ENCODE measurements around the gene TMEM134. TPM values are rescaled to one million over a fixed set of nuclear protein-coding genes. Genes with fewer than 3 reads are reported as not detected.
A peak's percentile ranks its signal among the peaks of the same experiment; 100 is the strongest.

Gene TMEM134
- total and polyA plus RNA-seq, 2 of the 4 experiments (the other 2 are of a cell fraction), result 12.5 to 55.0 TPM

GRCh38 chr11:67429038-67429668 is 39.9 kb downstream of the TMEM134 start:
- Histone ChIP-seq H2AK5ac (ENCODE audit: low read depth, low read length) (peak overlapping the region; percentile 95), H3K79me1 (ENCODE audit: low read depth in 1 of 2, low read length in 2 of 2) (peaks cover 11 to 29% of the 10 kb centered on the region in 2 experiments), H3K9me1 (ENCODE audit: insufficient read depth, low read length) (peaks cover 8% of the 10 kb centered on the region), H4K20me1 (ENCODE audit: insufficient read depth, low read length) (no peaks in the 10 kb centered on the region; the same call in 1 of the 2 replicates), H3K9me3 (ENCODE audit: control insufficient read depth, insufficient read depth, low read length) (no peaks in the 10 kb centered on the region), H2BK120ac (ENCODE audit: low read depth, low read length) (0 out of 2 replicates have a peak overlapping the region, but pooled peaks have one; percentile 17), H3K36me3 (ENCODE audit: control insufficient read depth, insufficient read depth, low read length) (peaks cover 21% of the 10 kb centered on the region; the same call in 1 of the 2 replicates), H3K4ac (ENCODE audit: low read depth, low read length) (peak overlapping the region; percentile 94), H3K27ac (ENCODE audit: insufficient read depth, low read length) (peak overlapping the region; percentile 64), H4K8ac (ENCODE audit: low read depth in 2 of 2, low read length in 2 of 2) (peak overlapping the region; percentile 47 to 87; a peak in 3 of 4 replicates), H3K4me2 (ENCODE audit: low read depth, low read length) (peak overlapping the region; percentile 97), H3K27me3 (ENCODE audit: control insufficient read depth, insufficient read depth, low read length) (no peaks in the 10 kb centered on the region), H4K91ac (ENCODE audit: insufficient read depth, low read depth, low read length) (peak overlapping the region; percentile 90), H3K56ac (ENCODE audit: extremely low read depth, insufficient read depth, low read length) (no peak overlapping the region), H2BK5ac (ENCODE audit: low read depth, low read length, poor library complexity, severe bottlenecking) (peak overlapping the region; percentile 31), H2BK15ac (ENCODE audit: low read depth, low read length) (no peak overlapping the region), H3K4me3 (ENCODE audit: insufficient read depth, low read depth, low read length) (peak overlapping the region; percentile 75), H3K4me1 (ENCODE audit: control insufficient read depth, insufficient read depth, low read length) (peaks cover 5% of the 10 kb centered on the region), H3K23ac (ENCODE audit: low read depth, low read length) (peak overlapping the region; percentile 63), H3K14ac (replicated peaks; ENCODE audit: low read depth, low read length) (peak overlapping the region; percentile 56; the same call in 1 of the 2 replicates), H2BK20ac (ENCODE audit: low read depth, low read length) (no peak overlapping the region), H3K9ac (ENCODE audit: low read depth, low read length) (peak overlapping the region; percentile 87), H4K5ac (ENCODE audit: low read depth, low read length) (peak overlapping the region; percentile 53), H3K18ac (ENCODE audit: low read depth, low read length) (no peak overlapping the region), H2AK9ac (replicated peaks; ENCODE audit: low read depth, low read length, poor library complexity) (peak overlapping the region; percentile 95), H2AFZ (replicated peaks; ENCODE audit: low read length, poor library complexity) (peak overlapping the region; percentile 100)
- intact Hi-C loops (cut with micrococcal nuclease), result no loop called here
- 49% methylated on average over 8 of the region's 12 CpGs; no CpG with 5 or more reads in 1 of the 2 experiments for WGBS, 2 experiments (ENCODE audit: extremely low coverage in 2 of 2, insufficient read length in 1 of 2)
- CTCF ChIA-PET, result no interaction called here
- no peak for DNase-seq
- ATAC-seq (ENCODE audit: low read depth), result no peak
- in situ Hi-C loops (cut with MboI; ENCODE audit: low sequenced_read_pairs), result no loop called here
- dilution Hi-C loops (cut with HindIII; ENCODE audit: low sequenced_read_pairs, unreplicated experiment), result no loop called here
- BruUV-seq (replicated peaks), result no TSS peak
- TF ChIP-seq MAFK (IDR thresholded peaks at IDR 0.05; ENCODE audit: low read depth, low read length) (no peak), FOS (IDR thresholded peaks at IDR 0.05; ENCODE audit: low read depth, low read length) (no peak), POLR2A (IDR thresholded peaks at IDR 0.05; ENCODE audit: low read depth, low read length) (no peak), MXI1 (IDR thresholded peaks at IDR 0.05; ENCODE audit: borderline replicate concordance, low read depth, low read length) (no peak), BHLHE40 (IDR thresholded peaks at IDR 0.05; ENCODE audit: low read depth, low read length) (no peak), RAD21 (IDR thresholded peaks at IDR 0.05; ENCODE audit: low read length) (no peak), RCOR1 (IDR thresholded peaks at IDR 0.05; ENCODE audit: insufficient replicate concordance, low read length) (no peak)
- POLR2A ChIA-PET (ENCODE audit: unreplicated experiment), result no interaction called here

All from IMR-90 (cell line).